ENCODE measurements around the gene OSBPL2. TPM values are rescaled to one million over a fixed set of nuclear protein-coding genes. Genes with fewer than 3 reads are reported as not detected.

OSBPL2 gene
- total RNA-seq, 1 donor from 2014 or later = 51.3 TPM

- H3K27me3 ChIP-seq = no peaks in the 10 kb centered on the region
- peaks cover 16% of the 10 kb centered on the region for H3K4me1 ChIP-seq
- intact Hi-C loops (cut with DNase I) = no loop called here
- H3K9me3 ChIP-seq = no peaks in the 10 kb centered on the region
- TF ChIP-seq, protein P1, sequence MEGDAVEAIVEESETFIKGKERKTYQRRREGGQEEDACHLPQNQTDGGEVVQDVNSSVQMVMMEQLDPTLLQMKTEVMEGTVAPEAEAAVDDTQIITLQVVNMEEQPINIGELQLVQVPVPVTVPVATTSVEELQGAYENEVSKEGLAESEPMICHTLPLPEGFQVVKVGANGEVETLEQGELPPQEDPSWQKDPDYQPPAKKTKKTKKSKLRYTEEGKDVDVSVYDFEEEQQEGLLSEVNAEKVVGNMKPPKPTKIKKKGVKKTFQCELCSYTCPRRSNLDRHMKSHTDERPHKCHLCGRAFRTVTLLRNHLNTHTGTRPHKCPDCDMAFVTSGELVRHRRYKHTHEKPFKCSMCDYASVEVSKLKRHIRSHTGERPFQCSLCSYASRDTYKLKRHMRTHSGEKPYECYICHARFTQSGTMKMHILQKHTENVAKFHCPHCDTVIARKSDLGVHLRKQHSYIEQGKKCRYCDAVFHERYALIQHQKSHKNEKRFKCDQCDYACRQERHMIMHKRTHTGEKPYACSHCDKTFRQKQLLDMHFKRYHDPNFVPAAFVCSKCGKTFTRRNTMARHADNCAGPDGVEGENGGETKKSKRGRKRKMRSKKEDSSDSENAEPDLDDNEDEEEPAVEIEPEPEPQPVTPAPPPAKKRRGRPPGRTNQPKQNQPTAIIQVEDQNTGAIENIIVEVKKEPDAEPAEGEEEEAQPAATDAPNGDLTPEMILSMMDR (IDR thresholded peaks at IDR 0.05) = no peak
- TF ChIP-seq POLR2A (IDR thresholded peaks at IDR 0.05) (no peak), POLR2AphosphoS5 (IDR thresholded peaks at IDR 0.05; ENCODE audit: insufficient read depth in 1 of 2, low read depth in 1 of 2) (no peak)
- DNase-seq (ENCODE audit: extremely low spot score in 2 of 2) = no peak
- H3K4me3 ChIP-seq = no peak overlapping the region
- H3K27ac ChIP-seq = no peak overlapping the region
- H3K36me3 ChIP-seq = no peaks in the 10 kb centered on the region
Measured at GRCh38 chr20:62228982-62229545, 9.3 kb upstream of the OSBPL2 start.

DNA sequence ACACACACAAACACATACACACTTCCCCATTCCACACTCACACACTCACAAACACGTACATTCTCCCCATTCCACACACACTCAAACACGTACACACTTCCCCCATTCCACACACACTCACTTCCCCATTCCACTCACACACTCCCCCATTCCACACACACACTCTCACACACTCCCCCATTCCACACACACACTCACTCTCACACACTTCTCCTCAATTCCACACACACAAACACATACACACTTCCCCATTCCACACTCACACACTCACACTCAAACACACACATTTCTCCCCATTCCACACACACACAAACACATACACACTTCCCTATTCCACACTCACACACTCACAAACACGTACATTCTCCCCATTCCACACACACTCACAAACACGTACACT lies 8.7 kb upstream of the OSBPL2 start:
- Histone ChIP-seq H3K9me3 (no peaks in the 10 kb centered on the region), H3K4me1 (peaks cover 16% of the 10 kb centered on the region), H3K27ac (no peak overlapping the region), H3K27me3 (no peaks in the 10 kb centered on the region), H3K4me3 (no peak overlapping the region), H3K36me3 (no peaks in the 10 kb centered on the region)
- intact Hi-C loops (cut with DNase I) = no loop called here
- DNase-seq (ENCODE audit: extremely low spot score in 2 of 2) = no peak
- no peak for TF ChIP-seq POLR2AphosphoS5 (IDR thresholded peaks at IDR 0.05; ENCODE audit: insufficient read depth in 1 of 2, low read depth in 1 of 2)
- TF ChIP-seq, protein P1 (IDR thresholded peaks at IDR 0.05) = no peak

- Histone ChIP-seq H3K4me3 (no peak overlapping the region), H3K27ac (no peak overlapping the region), H3K9me3 (no peaks in the 10 kb centered on the region), H3K4me1 (peaks cover 16% of the 10 kb centered on the region), H3K36me3 (no peaks in the 10 kb centered on the region), H3K27me3 (no peaks in the 10 kb centered on the region)
- no peak for DNase-seq (ENCODE audit: extremely low spot score in 2 of 2)
- TF ChIP-seq POLR2AphosphoS5 (IDR thresholded peaks at IDR 0.05; ENCODE audit: insufficient read depth in 1 of 2, low read depth in 1 of 2) = no peak
- intact Hi-C loops (cut with DNase I) = no loop called here
Measured at GRCh38 chr20:62230276-62230675, 8.0 kb upstream of the OSBPL2 start.

GRCh38 chr20:62230696-62231095 lies 7.6 kb upstream of the OSBPL2 start:
- TF ChIP-seq POLR2AphosphoS5 (IDR thresholded peaks at IDR 0.05; ENCODE audit: insufficient read depth in 1 of 2, low read depth in 1 of 2) = no peak
- TF ChIP-seq, protein P1 (IDR thresholded peaks at IDR 0.05) = no peak
- Histone ChIP-seq H3K36me3 (no peaks in the 10 kb centered on the region), H3K4me1 (peaks cover 16% of the 10 kb centered on the region), H3K4me3 (no peak overlapping the region), H3K27me3 (no peaks in the 10 kb centered on the region), H3K27ac (no peak overlapping the region), H3K9me3 (no peaks in the 10 kb centered on the region)
- intact Hi-C loops (cut with DNase I) = no loop called here
- no peak for DNase-seq (ENCODE audit: extremely low spot score in 2 of 2)

- Histone ChIP-seq H3K4me1 (peaks cover 16% of the 10 kb centered on the region), H3K27me3 (no peaks in the 10 kb centered on the region), H3K36me3 (no peaks in the 10 kb centered on the region), H3K9me3 (no peaks in the 10 kb centered on the region), H3K4me3 (no peak overlapping the region), H3K27ac (no peak overlapping the region)
- TF ChIP-seq, protein P1 (IDR thresholded peaks at IDR 0.05) = no peak
- no peak for TF ChIP-seq POLR2AphosphoS5 (IDR thresholded peaks at IDR 0.05; ENCODE audit: insufficient read depth in 1 of 2, low read depth in 1 of 2)
- intact Hi-C loops (cut with DNase I) = no loop called here
- DNase-seq (ENCODE audit: extremely low spot score in 2 of 2) = no peak
Measured at GRCh38 chr20:62231292-62231691, 7.0 kb upstream of the OSBPL2 start.

All from vagina (tissue), 2 donors.